Stimulated activated CD8-positive, alpha-beta memory T cell treated with anti-CD3 and anti-CD28 coated beads, Interleukin-7, amount 100 ng/mL, for 24 hours (primary cell): ENCODE data around the gene RASGRP1.
A peak's percentile ranks its signal among the peaks of the same experiment; 100 is the strongest.

Experiments used
- DNase-seq: peaks from one replicate; pipeline ENCODE4 v3.0.0-alpha.2; 2020; ENCODE audit warnings: low read depth

The RASGRP1 gene

DNA sequence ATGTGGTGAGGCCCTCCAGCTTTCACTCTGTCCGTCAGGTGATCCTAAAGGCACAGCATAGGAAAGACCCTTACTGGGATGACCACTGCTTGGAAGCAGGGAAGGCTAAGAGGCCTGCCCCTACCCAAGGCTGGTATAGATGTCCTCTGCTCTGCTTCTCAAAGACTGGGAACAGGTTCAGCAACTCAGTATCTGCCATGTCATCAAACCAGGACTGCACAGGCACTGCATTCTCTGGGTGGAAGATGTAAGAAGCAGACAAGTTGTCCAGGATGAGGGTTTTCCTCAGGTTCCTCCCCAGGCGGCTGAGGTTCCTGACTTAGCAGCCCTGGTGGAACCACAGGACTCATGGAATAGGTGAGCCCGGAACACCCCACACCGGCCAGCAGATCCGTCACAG is 106.0 kb downstream of the RASGRP1 start:
- DNase-seq: no peak

DNA sequence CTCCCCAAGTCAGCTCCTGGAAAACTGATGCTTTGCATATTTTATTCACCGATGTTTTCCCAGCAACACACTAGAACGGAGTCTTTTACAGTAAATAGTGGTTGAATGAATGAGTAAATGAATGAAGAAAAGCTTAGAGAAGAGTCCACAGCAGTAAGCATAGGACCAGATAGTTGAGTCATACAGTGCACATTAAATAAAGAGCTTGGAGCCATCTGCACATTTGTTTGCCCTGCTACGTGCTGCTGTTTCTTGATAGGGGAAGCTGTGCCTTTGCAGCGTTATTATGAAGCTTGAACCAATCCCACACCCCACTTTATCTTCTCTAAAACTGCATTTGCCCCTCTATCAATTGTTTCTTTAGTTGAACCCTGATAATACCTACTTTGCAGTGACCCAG is 109.5 kb downstream of the RASGRP1 start:
- no peak for DNase-seq

DNA sequence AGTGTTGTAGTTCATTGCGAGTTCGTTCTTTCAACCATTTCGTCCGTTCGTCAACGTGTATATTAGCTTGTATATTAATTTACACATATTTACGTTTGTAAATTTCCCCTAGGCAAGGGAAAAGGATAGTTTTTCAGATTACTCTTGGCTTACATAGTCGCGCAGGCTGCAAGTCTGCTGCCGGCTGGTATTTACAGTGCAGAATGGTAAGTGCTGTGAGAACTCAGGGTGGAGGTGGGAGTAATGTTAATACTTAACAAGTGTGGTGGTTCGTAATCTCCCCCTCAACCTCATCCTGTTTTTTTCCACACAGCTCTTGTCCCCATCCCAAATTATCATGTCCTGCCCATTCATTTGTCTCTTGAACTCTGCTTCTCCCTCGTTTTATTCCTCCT is 109.9 kb downstream of the RASGRP1 start:
- DNase-seq: no peak

DNA sequence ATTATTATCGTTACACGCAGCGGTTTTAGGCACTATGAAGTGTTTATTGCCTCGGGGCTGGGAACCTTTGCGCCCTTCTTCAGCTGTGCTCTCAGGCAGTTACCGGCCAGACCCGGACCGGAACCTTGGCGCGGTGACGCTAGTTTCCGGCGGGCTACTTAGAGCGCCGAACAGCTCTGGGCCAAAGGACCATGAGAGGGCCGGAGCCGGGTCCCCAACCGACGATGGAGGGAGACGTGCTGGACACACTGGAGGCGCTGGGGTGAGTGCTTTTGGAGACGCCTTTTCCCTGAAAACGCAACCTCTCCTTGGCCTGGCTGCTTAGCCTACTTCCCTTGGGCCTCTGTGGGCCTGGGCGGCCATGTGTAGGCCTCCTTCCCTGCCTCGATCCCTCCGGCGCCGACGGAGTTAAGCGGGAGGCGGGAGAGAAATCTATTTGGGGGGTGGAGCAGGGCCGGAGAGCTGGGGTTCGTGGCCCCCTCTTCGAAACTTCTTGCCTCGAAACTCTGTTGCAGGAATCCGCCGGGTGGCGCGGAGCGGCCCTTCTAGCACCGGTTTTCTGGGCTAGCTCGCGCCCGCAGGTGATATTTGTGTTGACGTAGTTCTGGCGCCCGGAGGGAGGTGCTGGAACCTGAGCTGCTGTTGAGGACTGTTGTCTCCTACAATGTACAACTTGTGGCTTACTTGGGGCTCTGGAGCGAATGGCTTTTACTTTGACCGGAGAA is 110.5 kb downstream of the RASGRP1 start, which contains the start of gene FAM98B:
FAM98B (plus strand) TSS at position 157 of the 725 bp plus-strand sequence; CDS start at position 192, 35 bp downstream.
- peak; percentile 84 for DNase-seq

DNA sequence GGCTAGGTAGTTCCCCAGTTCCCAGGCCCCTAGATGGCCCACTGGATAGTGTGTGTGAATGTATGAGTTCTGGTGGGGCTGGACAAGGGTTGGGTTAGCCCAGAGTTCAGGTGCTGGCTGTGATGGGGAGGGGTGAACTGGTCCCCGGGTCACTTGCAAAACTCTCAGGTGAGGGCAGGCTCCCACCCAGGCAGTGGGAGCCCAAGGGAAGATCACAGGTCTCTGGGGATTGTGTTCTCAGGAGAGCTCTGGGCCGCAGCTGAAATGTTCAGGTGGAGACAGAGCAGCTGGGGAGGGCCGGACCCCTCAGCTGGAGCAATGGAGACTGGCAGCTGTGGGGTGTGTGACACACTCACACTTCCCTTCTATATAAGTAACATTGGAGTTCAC is 123.5 kb downstream of the RASGRP1 start:
- no peak for DNase-seq

DNA sequence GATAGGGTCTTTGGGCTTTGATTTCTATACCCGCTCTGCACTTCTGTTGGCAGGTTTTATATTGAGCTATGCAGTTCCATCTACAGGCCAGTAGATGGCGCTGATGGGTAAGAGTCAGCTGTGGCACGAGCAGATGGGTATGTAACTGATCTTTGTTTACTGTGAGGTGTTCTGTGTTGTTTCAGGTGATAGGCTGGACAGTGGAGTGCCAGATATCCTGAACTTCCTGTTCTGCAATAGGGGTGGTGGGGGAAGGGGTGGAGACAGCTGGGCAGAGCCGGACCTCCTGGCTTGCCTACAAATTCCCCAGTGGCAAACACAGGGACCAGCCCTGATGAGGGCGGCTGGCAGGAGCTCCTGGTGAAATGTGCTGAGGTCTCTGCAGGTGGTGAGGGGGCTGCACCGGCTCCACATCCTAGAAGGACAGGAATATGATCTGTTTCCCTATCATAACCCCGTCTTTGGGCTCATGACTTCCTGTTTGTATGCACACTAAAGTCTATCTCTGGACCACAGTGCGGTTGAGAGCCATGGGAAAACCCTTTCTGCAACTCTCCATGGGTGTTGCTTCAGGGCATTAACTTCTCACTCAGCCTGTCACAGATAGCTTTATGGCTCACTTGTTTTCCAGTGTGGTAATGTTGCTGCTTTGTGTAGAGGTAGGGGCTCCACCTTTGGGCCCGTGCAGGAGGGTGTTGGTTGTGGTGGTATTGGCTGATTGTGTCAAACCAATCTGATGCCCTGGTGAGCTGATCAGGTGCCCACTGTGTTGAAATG is 124.1 kb downstream of the RASGRP1 start:
- no peak for DNase-seq
